Astrocyte (in vitro differentiated cells and primary cell): ENCODE results near the gene CNKSR1.

ENCODE experiments used
- CTCF ChIP-seq: IDR thresholded peaks from 2 replicates; pipeline ENCODE4 v1.5.1; 2011; ENCODE audit warnings: low read depth, mild to moderate bottlenecking, inconsistent platforms, low read length, moderate library complexity; ENCODE audit not compliant: insufficient read depth
- EZH2 ChIP-seq: IDR thresholded peaks from 2 replicates; pipeline ENCODE4 v1.6.1; 2012; ENCODE audit warnings: mild to moderate bottlenecking, low read length, inconsistent platforms; ENCODE audit not compliant: insufficient read depth

- TF ChIP-seq CTCF (no peak), EZH2 (no peak)
Observed at GRCh38 chr1:26197813-26198212, 20.5 kb downstream of the CNKSR1 start.
